ENCODE measurements around the gene SDCBP2.
A peak's percentile ranks its signal among the peaks of the same experiment; 100 is the strongest.

Gene SDCBP2

GRCh38 chr20:1277529-1278322 lies 51.2 kb downstream of the SDCBP2 start:
- no peak for DNase-seq (ENCODE audit: low read depth in 2 of 2, low spot score in 1 of 2)

DNA sequence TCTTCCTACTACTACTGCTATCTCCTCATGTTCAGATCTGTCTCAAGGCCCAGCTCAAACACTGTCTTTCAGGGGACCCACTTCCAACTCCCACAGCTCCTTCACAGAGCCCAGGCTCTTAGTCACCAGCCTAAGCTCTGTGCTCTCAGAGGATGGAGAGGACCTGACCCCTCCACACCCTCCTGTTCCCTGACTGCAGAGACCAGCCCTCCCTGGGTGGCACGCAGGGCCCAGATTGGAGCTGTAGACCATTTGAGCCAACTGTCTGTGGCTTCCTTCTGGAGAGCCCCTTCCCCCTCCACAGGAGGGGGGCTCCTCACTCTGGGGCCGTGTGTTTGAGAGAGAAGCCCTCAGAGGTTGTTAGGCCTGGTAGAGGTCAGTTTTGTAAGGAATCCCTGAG lies 53.0 kb downstream of the SDCBP2 start:
- DNase-seq (ENCODE audit: low read depth in 2 of 2, low spot score in 1 of 2), result no peak

GRCh38 chr20:1274485-1275311 lies 54.2 kb downstream of the SDCBP2 start:
- DNase-seq (ENCODE audit: low read depth in 2 of 2, low spot score in 1 of 2), result no peak

DNA sequence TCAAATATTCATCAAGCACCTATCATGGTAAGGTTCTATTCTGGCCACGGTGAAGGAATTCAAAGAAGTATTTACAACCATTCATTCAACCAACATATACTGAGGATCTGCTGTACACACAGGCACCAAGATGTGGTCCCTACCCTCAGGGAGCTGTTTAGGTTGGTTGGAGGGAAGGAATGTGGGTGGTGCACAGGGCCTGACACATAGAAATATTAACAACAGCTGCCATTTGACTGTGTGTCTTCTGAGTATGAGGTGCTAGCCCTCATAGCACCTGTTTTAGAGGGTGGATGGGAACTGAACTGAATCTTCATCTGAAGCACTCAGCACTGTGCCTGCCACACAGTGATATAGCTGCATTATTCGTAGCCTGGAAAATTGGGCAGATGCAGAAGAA lies 55.6 kb downstream of the SDCBP2 start:
- DNase-seq (ENCODE audit: low read depth in 2 of 2, low spot score in 1 of 2), result no peak

DNA sequence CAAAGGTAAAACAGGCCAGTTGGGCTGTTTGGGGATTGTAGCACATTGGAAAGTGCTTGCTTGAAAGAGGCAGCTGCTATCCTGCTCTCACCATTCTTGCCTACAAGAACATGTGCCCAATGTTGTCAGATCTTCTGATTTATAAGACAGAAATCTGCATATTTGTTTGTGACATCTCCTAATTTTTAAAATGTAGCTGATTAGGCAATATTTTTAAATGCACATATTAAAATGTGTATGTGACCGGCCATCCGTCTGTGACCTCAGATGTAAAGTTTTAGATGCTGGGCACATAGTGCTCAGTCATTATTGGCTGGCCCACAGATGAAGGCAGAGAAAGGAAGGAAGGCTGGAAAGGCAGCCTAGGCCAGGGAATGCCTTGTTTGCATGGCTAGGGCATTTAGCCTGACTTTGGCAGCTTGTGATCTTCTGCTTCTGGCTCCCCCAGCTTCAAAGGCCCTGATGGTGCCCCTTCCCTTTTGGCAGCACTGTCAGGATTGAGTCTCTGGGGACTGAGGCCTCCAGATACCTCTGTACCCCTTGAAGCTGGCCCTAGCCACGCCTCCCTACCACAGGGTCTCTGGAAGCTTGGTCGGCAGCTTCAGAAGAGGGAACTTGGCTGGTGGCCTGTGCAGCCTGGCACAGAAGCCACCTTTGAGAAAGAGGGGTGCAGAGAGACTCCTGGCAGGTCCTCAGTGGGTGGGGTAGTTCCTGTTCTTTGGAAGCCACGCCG lies 56.4 kb downstream of the SDCBP2 start:
- DNase-seq (ENCODE audit: low read depth in 2 of 2, low spot score in 1 of 2), result no peak

- no peak for DNase-seq (ENCODE audit: low read depth in 2 of 2, low spot score in 1 of 2)
Measured at GRCh38 chr20:1269850-1270249, 59.1 kb downstream of the SDCBP2 start.

GRCh38 chr20:1269235-1269634 lies 59.7 kb downstream of the SDCBP2 start:
- no peak for DNase-seq (ENCODE audit: low read depth in 2 of 2, low spot score in 1 of 2)

- DNase-seq (ENCODE audit: low read depth in 2 of 2, low spot score in 1 of 2), result no peak
Measured at GRCh38 chr20:1267809-1268374, 61.0 kb downstream of the SDCBP2 start.

GRCh38 chr20:1267161-1267560 lies 61.8 kb downstream of the SDCBP2 start:
- no peak for DNase-seq (ENCODE audit: low read depth in 2 of 2, low spot score in 1 of 2)

DNA sequence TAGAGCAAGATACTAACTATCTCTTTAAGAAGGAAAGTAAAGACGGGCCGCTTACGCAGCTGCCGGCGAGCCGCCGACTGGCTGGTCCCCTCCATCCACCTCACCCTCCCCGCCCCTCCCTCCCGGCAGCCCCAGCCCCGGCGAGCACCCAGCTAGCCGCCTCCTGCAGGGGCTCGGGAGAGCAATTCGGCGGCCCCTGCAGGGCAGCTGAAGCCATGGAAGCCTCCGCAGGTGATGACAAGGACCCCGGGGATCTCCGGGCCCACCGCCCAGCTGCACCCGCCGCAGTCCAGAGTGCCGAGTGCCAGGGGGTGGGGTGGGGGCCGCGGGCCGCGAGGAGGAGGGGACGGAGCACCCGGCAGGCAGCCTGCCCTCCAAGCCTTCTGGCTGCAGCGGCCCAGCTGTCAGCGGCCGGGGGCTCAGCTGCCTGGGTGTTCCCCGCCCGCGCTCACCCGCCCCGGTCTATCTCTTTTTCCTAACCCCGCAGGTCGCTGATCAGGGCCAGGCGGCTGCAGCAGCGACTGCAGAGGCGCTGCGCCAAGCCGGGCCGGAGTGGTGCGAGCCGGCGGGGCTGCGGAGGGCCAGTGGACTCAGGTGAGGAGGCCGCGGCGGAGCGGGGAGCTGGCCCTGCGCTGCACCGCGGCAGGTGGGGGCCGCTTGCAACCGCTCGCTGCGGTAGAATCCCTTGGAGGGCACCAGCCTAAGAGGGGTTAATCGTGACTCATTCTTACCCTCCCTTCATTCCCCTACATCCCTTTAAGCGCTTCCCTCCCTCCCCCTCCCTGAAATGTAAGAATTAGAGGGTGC lies 62.6 kb downstream of the SDCBP2 start, which contains the start of gene SNPH:
SNPH (plus strand) TSS at position 128 of the 807 bp plus-strand sequence. CDS start 29,946 bp downstream, outside the sequence.
- peak; percentile 43 to 53 for DNase-seq (ENCODE audit: low read depth in 2 of 2, low spot score in 1 of 2)

GRCh38 chr20:1265916-1266166 lies 63.1 kb downstream of the SDCBP2 start:
- no peak for DNase-seq (ENCODE audit: low read depth in 2 of 2, low spot score in 1 of 2)

- no peak for DNase-seq (ENCODE audit: low read depth in 2 of 2, low spot score in 1 of 2)
Measured at GRCh38 chr20:1265226-1265915, 63.6 kb downstream of the SDCBP2 start.

GRCh38 chr20:1264727-1265126 lies 64.2 kb downstream of the SDCBP2 start:
- no peak for DNase-seq (ENCODE audit: low read depth in 2 of 2, low spot score in 1 of 2)

DNA sequence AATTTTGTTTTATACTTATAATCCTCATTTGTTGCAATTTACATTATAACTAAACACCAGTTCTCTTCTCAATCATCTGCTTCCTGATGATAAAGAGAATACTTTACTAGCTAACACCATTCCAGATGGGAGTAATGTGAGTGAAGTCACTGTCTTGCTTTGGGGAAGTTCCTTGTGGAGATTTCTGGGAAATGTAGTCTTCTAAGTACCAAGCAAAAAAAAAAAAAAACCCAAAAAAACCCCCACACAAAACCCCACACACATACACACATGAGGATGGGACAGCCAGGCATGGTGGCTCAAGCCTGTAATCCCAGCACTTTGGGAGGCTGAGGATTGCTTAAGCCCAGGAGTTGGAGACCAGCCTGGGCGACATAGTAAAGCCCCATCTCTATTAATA lies 65.1 kb downstream of the SDCBP2 start:
- DNase-seq (ENCODE audit: low read depth in 2 of 2, low spot score in 1 of 2), result no peak
